DOHH2 (cell line): ENCODE data around the gene RS1.

ENCODE experiments used
- H3F3A ChIP-seq: fragments of 200-600 bp; sonication (generic), shearing (Covaris generic); 2 replicates; pipeline ENCODE4 v1.6.0; 2016; ENCODE audit warnings: antibody characterized with exemption, mild to moderate bottlenecking; ENCODE audit not compliant: control insufficient read depth, insufficient read depth
- H3K27ac ChIP-seq: fragments of 200-600 bp; sonication (generic); 2 replicates; pipeline ENCODE4 v1.5.1; 2014; ENCODE audit warnings: low read depth, mild to moderate bottlenecking, low read length, moderate library complexity
- H3K27me3 ChIP-seq: fragments of 200-600 bp; sonication (generic); 2 replicates; pipeline ENCODE4 v1.6.1; 2014; ENCODE audit warnings: mild to moderate bottlenecking, low read length, mixed read lengths; ENCODE audit not compliant: control insufficient read depth
- H3K36me3 ChIP-seq: fragments of 200-600 bp; sonication (generic); 2 replicates; pipeline ENCODE4 v1.6.1; 2014; ENCODE audit warnings: mild to moderate bottlenecking, low read length, moderate library complexity, mixed read lengths; ENCODE audit not compliant: control insufficient read depth
- H3K4me1 ChIP-seq: fragments of 200-600 bp; sonication (generic); 2 replicates; pipeline ENCODE4 v1.6.1; 2014; ENCODE audit warnings: mild to moderate bottlenecking, low read length, mixed read lengths; ENCODE audit not compliant: control insufficient read depth
- H3K4me2 ChIP-seq: fragments of 200-600 bp; sonication (generic); 2 replicates; pipeline ENCODE4 v1.6.0; 2014; ENCODE audit warnings: mild to moderate bottlenecking, low read length, moderate library complexity
- H3K4me3 ChIP-seq: fragments of 200-600 bp; sonication (generic); 2 replicates; pipeline ENCODE4 v1.5.1; 2014; ENCODE audit warnings: mild to moderate bottlenecking, low read length, mixed read lengths
- H3K79me2 ChIP-seq: fragments of 200-600 bp; sonication (generic); 2 replicates; pipeline ENCODE4 v1.6.1; 2014; ENCODE audit warnings: mild to moderate bottlenecking, low read length, mixed read lengths; ENCODE audit not compliant: control insufficient read depth
- H3K9me2 ChIP-seq: fragments of 200-600 bp; sonication (generic); replicated peaks from 2 replicates; pipeline ENCODE4 v1.6.1; 2014; ENCODE audit warnings: mild to moderate bottlenecking, low read length, mixed read lengths; ENCODE audit not compliant: control insufficient read depth
- H3K9me3 ChIP-seq: fragments of 200-600 bp; sonication (generic); 2 replicates; pipeline ENCODE4 v1.6.1; 2014; ENCODE audit warnings: antibody characterized with exemption, low read length, mixed read lengths; ENCODE audit not compliant: control insufficient read depth, insufficient read depth
- H4K20me1 ChIP-seq: fragments of 200-600 bp; sonication (generic); 2 replicates; pipeline ENCODE4 v1.6.0; 2014; ENCODE audit warnings: low read depth, mild to moderate bottlenecking, antibody characterized with exemption, low read length, moderate library complexity; ENCODE audit not compliant: control insufficient read depth, insufficient read depth
- CTCF ChIP-seq: fragments of 200-600 bp; sonication (generic); IDR thresholded peaks from one replicate; pipeline ENCODE4 v1.5.1; 2014; ENCODE audit warnings: antibody characterized with exemption, mild to moderate bottlenecking, low read depth, low read length; ENCODE audit not compliant: poor library complexity, severe bottlenecking
- EZH2phosphoT487 ChIP-seq: fragments of 200-600 bp; sonication (generic); IDR thresholded peaks from 2 replicates; pipeline ENCODE4 v1.6.1; 2017; ENCODE audit warnings: borderline replicate concordance, mild to moderate bottlenecking, antibody characterized with exemption, low read length, moderate library complexity, mixed read lengths

The RS1 gene

DNA sequence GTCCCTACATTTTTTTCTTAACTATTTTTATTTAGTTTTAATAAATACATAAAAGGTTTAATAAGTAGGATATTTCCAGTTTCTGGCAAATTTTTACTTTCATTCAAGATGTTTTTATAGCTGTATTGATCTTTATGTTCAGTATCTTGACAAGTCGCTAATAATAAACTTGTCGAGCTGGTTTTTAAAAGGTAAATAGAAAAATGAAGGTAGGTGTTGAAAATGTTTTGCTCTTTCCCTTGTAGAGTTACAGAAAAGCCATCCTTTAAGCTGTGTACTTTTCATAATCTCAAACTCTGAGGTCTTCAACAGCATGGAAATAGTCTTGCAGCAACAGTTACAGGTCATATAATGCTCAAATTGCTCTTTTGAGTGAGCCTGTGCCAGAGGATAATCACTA lies 52.6 kb downstream of the RS1 start:
- Histone ChIP-seq H3K36me3 (no peaks in the 10 kb centered on the region), H3K27me3 (no peaks in the 10 kb centered on the region)

GRCh38 chrX:18617407-18617750 lies 54.5 kb downstream of the RS1 start:
- no peaks in the 10 kb centered on the region for H3K4me1 ChIP-seq
- H3K79me2 ChIP-seq: no peaks in the 10 kb centered on the region
- no peaks in the 10 kb centered on the region for H3F3A ChIP-seq
- H3K27me3 ChIP-seq: no peaks in the 10 kb centered on the region
- no peaks in the 10 kb centered on the region for H3K9me3 ChIP-seq
- H3K27ac ChIP-seq: no peak overlapping the region
- no peaks in the 10 kb centered on the region for H4K20me1 ChIP-seq
- no peak overlapping the region for H3K4me3 ChIP-seq
- H3K36me3 ChIP-seq: no peaks in the 10 kb centered on the region
- TF ChIP-seq EZH2phosphoT487 (no peak), CTCF (no peak)
- no peaks in the 10 kb centered on the region for H3K9me2 ChIP-seq
- H3K4me2 ChIP-seq: no peak overlapping the region

More for the DNA sequence above, 52.6 kb downstream of the RS1 start:
- Histone ChIP-seq H3K27ac (no peak overlapping the region), H3K79me2 (no peaks in the 10 kb centered on the region), H3K9me3 (no peaks in the 10 kb centered on the region), H4K20me1 (no peaks in the 10 kb centered on the region), H3K4me3 (no peak overlapping the region), H3F3A (no peaks in the 10 kb centered on the region), H3K4me2 (no peak overlapping the region), H3K9me2 (no peaks in the 10 kb centered on the region), H3K4me1 (no peaks in the 10 kb centered on the region)
- TF ChIP-seq EZH2phosphoT487 (no peak), CTCF (no peak)

- H3K27me3 ChIP-seq: no peaks in the 10 kb centered on the region
- H3K9me3 ChIP-seq: no peaks in the 10 kb centered on the region
- H3F3A ChIP-seq: no peaks in the 10 kb centered on the region
- no peaks in the 10 kb centered on the region for H3K9me2 ChIP-seq
- no peaks in the 10 kb centered on the region for H3K36me3 ChIP-seq
- no peak overlapping the region for H3K4me2 ChIP-seq
- TF ChIP-seq CTCF (no peak), EZH2phosphoT487 (no peak)
- H3K4me3 ChIP-seq: no peak overlapping the region
- H3K4me1 ChIP-seq: no peaks in the 10 kb centered on the region
- H4K20me1 ChIP-seq: no peaks in the 10 kb centered on the region
- H3K27ac ChIP-seq: no peak overlapping the region
- H3K79me2 ChIP-seq: no peaks in the 10 kb centered on the region
Measured at GRCh38 chrX:18616688-18617406, 55.1 kb downstream of the RS1 start.
